Forelimb muscle (tissue), 1 donor: ENCODE data around the gene P4HA2. TPM values are rescaled to one million over a fixed set of nuclear protein-coding genes. Genes with fewer than 3 reads are reported as not detected.
"Not testable (repeated sequence)": the region's sequence is repeated elsewhere in the genome, so short reads cannot be mapped to it uniquely, and the experiment has no call there.

ENCODE experiments used
- DNase-seq: peaks from one replicate; pipeline ENCODE4 v3.0.0-alpha.2; 2013; ENCODE audit warnings: low read depth
- polyA plus RNA-seq: library from polyadenylated mRNA; unstranded; fragments of 120-200 nt; gene quantifications from one replicate; pipeline ENCODE4 v1.2.1, GENCODE V29; 2013; ENCODE audit not compliant: insufficient read length

The P4HA2 gene
- polyA plus RNA-seq, 1 donor = 57.8 TPM

- DNase-seq = no peak
These were observed 24.8 kb downstream of the P4HA2 start for GRCh38 chr5:132202711-132203463.

GRCh38 chr5:132199116-132199680, 28.5 kb downstream of the P4HA2 start:
- no peak for DNase-seq

GRCh38 chr5:132198571-132198970, 29.1 kb downstream of the P4HA2 start:
- DNase-seq = no peak

DNA sequence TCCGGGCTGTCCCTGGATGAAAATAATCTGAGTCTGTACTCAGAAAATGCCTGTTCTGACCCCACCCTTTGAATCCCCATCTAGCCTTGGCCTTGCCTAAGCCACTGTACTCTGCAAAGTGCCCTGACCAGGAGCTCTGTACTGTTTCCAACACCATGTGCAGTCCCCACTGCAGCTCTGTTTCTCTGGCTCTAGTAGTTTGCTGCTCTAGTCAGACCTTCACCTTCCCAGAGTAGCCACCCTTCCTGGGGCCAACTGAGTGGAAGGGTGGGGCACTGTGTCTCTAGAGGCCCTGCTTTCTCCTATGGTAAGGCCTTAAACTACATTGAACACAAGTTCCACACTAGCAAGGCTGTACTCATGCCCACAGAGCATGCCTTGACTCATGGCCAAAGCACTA, 31.9 kb downstream of the P4HA2 start:
- DNase-seq = no peak

- DNase-seq = no peak
These were observed 34.4 kb downstream of the P4HA2 start for GRCh38 chr5:132193165-132193694.

GRCh38 chr5:132190161-132190817, 37.4 kb downstream of the P4HA2 start:
- peak; percentile 38 for DNase-seq

- no peak for DNase-seq
These were observed 43.1 kb downstream of the P4HA2 start for GRCh38 chr5:132184588-132184987.

GRCh38 chr5:132183723-132184122, 43.9 kb downstream of the P4HA2 start:
- DNase-seq = no peak

DNA sequence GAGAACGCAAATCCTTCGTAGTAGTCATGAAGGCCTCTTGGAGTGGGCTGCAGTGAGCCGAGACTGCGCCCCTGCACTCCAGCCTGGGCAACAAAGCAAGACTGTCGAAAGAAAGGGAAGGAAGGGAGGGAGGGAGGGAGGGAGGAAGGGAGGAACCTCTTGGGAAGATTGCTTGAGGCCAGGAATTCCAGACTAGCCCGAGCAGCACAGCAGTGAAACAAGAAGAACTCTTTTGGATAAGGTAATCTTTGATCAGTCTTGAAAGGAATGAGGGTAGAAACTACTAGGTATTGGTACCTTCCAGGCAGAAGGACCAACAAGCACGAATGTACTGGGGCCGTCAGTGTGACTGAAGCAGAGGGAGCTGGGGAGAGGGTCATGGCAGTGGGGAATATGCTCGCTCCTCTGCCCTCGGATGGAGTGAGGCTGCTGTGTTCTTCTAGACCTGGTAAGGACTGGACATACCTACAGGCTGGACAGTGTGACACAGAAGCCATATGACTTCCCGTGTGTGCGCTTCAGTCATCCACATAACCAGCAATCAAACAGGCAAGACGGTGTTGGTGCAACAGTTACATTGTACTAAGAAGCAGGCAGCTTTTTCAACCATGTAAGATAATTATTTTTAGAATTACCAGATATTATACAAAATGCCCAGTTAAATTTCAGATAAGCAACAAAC, 45.2 kb downstream of the P4HA2 start:
- DNase-seq = no peak

DNA sequence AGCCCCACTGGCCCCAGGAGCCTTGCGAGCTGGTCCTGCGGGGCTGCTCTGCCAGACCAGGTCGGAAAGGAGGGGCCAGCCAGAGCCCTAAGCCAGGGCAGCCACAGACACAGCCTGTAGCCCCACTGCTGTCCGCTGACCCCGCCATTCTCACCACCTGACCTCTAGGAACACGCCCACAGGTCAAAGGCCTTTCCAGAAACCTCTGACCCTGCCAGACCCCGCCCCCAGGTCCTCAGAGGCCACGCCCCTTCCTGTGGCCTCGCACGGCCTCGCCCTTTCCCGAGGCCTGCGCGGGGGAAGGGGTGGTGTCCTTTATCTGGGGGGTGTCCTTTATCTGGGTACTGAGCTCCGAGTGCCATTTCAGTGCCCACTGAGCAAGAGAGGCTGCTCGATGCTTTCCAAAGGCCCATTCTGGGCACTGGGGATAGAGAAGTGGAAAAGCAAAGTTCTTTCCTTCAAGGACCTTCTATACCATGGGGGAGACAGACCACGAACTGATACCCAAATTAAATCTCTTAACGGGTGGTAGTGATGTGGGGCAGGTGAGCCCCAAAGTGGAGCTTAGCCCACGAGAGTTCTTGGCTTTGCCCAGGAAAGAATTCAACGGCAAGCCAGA, 46.5 kb downstream of the P4HA2 start:
- no peak for DNase-seq

DNA sequence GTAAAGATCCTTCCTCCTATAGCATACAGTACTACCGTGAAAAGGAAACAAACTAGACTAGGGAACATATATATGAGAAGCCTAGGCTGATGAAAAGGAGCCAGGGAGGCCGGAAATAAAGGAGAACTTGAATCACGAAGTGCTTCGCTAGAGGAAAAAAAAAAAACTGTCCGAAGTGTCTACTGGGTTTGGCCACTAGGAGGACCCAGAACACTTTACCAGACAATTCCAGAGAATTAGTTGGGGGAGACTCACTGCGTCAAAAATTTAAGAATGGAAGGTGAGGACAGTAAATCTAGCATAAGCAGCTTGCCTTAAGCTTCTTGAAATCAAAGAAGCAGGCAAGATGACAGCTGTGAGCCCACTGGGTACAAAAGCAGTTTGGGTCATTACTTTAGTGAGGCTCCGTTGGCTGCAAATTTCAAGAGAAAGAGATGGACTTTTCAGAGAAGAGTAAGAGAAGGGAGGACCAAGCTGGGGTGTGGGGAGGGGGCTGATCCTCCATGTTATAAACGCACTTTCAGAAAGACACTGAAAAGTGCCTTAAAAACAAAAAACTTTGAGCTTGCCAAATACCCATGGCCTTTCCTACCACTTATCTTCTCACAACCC, 47.4 kb downstream of the P4HA2 start:
- DNase-seq = peak; percentile 58

GRCh38 chr5:132179405-132179804, 48.2 kb downstream of the P4HA2 start:
- DNase-seq = no peak

GRCh38 chr5:132177691-132178149, 49.9 kb downstream of the P4HA2 start:
- no peak for DNase-seq

GRCh38 chr5:132176987-132177386, 50.7 kb downstream of the P4HA2 start:
- DNase-seq = no peak

DNA sequence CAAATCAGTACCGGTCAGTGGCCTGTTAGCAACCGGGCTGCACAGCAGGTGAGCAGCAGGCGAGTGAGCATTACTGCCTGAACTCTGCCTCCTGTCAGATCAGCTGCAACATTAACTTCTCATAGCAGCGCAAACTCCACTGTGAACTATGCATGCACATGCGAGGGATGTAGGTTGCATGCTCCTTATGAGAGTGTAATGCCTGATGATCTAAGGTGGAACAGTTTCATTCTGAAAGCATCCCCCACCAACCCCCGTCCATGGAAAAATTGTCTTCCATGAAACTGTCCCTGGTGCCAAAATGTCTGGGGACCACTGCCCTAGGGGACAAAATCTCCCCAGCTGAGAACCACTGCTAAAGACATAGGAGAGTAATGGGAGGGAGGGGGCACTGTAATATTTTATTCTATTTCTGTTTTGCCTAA, 51.1 kb downstream of the P4HA2 start:
- no peak for DNase-seq

GRCh38 chr5:132162945-132163344, 64.7 kb downstream of the P4HA2 start:
- no peak for DNase-seq

DNA sequence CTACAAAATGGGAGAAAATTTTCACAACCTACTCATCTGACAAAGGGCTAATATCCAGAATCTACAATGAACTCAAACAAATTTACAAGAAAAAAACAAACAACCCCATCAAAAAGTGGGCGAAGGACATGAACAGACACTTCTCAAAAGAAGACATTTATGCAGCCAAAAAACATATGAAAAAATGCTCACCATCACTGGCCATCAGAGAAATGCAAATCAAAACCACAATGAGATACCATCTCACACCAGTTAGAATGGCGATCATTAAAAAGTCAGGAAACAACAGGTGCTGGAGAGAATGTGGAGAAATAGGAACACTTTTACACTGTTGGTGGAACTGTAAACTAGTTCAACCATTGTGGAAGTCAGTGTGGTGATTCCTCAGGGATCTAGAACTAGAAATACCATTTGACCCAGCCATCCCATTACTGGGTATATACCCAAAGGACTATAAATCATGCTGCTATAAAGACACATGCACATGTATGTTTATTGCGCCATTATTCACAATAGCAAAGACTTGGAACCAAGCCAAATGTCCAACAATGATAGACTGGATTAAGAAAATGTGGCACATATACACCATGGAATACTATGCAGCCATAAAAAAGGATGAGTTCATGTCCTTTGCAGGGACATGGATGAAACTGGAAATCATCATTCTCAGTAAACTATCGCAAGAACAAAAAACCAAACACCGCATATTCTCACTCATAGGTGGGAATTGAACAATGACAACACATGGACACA, 65.9 kb downstream of the P4HA2 start:
- not testable (repeated sequence) for DNase-seq

DNA sequence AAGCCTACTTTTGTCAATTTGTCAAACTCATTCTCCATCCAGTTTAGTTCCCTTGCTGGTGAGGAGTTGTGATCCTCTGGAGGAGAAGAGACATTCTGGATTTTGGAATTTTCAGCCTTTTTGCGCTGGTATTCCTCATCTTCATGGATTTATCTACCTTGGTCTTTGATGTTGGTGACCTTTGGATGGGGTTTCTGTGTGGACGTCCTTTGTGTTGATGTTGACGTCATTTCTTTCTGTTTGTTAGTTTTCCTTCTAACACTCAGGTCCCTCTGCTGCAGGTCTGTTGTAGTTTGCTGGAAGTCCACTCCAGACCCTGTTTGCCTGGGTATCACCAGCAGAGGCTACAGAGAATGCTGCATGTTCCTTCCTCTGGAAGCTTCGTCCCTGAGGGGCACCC, 71.2 kb downstream of the P4HA2 start:
- DNase-seq = no peak

DNA sequence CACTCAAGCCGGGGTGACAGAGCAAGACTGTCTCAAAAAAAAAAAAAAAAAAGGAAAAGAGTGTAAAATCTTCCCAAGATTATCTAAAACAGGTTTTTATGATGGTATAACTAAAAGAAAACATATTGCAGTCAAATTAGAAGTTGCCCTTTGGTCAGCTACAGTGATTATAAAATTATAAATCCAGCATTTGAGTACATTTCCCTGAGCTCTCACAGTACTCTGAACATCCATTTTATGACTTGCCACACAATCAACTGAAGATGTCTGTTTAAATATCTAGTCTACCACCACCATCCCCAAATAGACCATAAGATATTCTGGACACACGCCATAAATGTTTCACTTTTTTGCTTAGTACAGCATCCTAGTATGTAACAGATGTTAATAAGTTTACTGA, 77.1 kb downstream of the P4HA2 start:
- DNase-seq = no peak

DNA sequence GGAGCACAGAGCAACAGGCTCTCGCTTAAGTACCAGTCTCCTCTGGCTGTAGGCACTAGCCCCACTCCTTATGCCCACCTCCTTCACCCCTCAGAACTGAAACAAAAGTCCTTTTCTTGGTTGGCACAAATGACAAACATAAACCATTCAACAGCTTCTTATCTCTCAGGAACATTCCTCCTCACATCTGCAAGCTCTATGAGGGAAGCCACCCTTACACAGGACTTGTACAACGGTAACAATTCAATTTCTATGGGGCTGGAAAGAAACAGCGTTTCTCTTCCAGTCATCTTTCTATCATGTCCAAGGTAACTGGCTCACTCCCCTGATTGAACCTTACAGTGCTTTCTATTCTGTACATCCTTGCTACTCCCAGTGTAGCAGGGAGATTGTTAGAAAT, 80.0 kb downstream of the P4HA2 start:
- DNase-seq = no peak
